Measurements from ENCODE around the gene ABCD1.

- TF ChIP-seq CTCF (IDR thresholded peaks at IDR 0.05) (no peak), POLR2A (IDR thresholded peaks at IDR 0.05) (no peak), POLR2AphosphoS5 (IDR thresholded peaks at IDR 0.05) (no peak)
These were observed 13.5 kb downstream of the ABCD1 start for GRCh38 chrX:153738056-153738605.
